Measurements from ENCODE around the gene GOLPH3. TPM values are rescaled to one million over a fixed set of nuclear protein-coding genes. Genes with fewer than 3 reads are reported as not detected.

GOLPH3 gene
- polyA plus RNA-seq, 1 donor: 85.5 TPM

- Histone ChIP-seq H3K27me3 (ENCODE audit: control insufficient read depth, insufficient read depth, low read length) (no peaks in the 10 kb centered on the region), H3K4me3 (ENCODE audit: low read length) (no peak overlapping the region), H3K27ac (ENCODE audit: low read length) (no peak overlapping the region), H3K36me3 (ENCODE audit: control insufficient read depth, insufficient read depth, low read length) (peaks cover 34% of the 10 kb centered on the region), H3K4me1 (ENCODE audit: control insufficient read depth, insufficient read depth, low read length) (no peaks in the 10 kb centered on the region), H3K9me3 (ENCODE audit: control insufficient read depth, low read depth, low read length) (no peaks in the 10 kb centered on the region)
- no peak for DNase-seq
- WGBS (ENCODE audit: insufficient coverage, low lambda C conversion rate): 83% methylated on average over 1 of the region's 4 CpGs
These were observed 17.0 kb downstream of the GOLPH3 start for GRCh38 chr5:32157078-32157477.

GRCh38 chr5:32156635-32157034, 17.5 kb downstream of the GOLPH3 start:
- Histone ChIP-seq H3K27ac (ENCODE audit: low read length) (no peak overlapping the region), H3K4me1 (ENCODE audit: control insufficient read depth, insufficient read depth, low read length) (no peaks in the 10 kb centered on the region), H3K27me3 (ENCODE audit: control insufficient read depth, insufficient read depth, low read length) (no peaks in the 10 kb centered on the region), H3K4me3 (ENCODE audit: low read length) (no peak overlapping the region), H3K9me3 (ENCODE audit: control insufficient read depth, low read depth, low read length) (no peaks in the 10 kb centered on the region), H3K36me3 (ENCODE audit: control insufficient read depth, insufficient read depth, low read length) (peaks cover 34% of the 10 kb centered on the region)
- DNase-seq: no peak
- WGBS (ENCODE audit: insufficient coverage, low lambda C conversion rate): 67% methylated on average over 1 of the region's 9 CpGs

DNA sequence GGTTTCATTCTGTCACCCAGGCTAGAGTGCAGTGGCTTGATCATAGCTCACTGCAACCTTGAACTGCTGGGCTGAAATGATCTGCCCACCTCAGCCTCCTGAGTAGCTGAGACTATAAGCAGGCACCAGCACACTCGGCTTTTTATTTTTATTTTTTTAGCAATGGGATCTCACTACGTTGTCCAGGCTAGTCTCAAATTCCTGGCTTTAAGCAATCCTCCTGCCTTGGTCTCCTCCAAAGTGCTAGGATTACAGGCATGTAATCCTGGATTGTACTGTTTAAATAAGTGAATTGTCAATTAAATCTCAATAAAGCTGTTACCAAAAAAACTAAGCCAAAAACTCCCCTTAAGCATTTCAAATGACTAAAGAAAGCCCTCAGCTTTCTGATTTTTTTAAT, 18.9 kb downstream of the GOLPH3 start:
- Histone ChIP-seq H3K9me3 (ENCODE audit: control insufficient read depth, low read depth, low read length) (no peaks in the 10 kb centered on the region), H3K4me1 (ENCODE audit: control insufficient read depth, insufficient read depth, low read length) (no peaks in the 10 kb centered on the region), H3K4me3 (ENCODE audit: low read length) (no peak overlapping the region), H3K27me3 (ENCODE audit: control insufficient read depth, insufficient read depth, low read length) (no peaks in the 10 kb centered on the region), H3K36me3 (ENCODE audit: control insufficient read depth, insufficient read depth, low read length) (peaks cover 29% of the 10 kb centered on the region), H3K27ac (ENCODE audit: low read length) (no peak overlapping the region)
- no peak for DNase-seq
- WGBS (ENCODE audit: insufficient coverage, low lambda C conversion rate): no CpG with 5 or more reads among the region's 2 CpGs

DNA sequence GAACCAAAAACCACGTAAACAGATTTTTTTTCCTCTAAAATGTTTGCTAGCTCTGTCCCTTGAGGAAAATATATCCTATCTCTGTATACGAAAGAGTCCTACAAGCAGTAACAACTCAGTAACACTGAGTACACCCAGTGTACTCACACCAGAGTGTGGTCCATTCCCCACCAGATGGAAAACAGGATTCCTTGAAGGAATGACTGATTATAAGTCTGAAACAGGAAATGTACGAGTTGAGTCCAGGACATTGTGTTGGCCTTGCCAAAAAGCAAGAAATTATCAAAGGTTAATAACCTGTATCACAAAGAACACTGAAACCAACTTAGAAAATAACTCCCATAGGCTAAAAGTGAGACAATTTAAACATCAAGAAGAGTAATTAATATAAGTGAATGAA, 20.4 kb downstream of the GOLPH3 start:
- Histone ChIP-seq H3K27ac (ENCODE audit: low read length) (no peak overlapping the region), H3K9me3 (ENCODE audit: control insufficient read depth, low read depth, low read length) (no peaks in the 10 kb centered on the region), H3K4me3 (ENCODE audit: low read length) (no peak overlapping the region), H3K27me3 (ENCODE audit: control insufficient read depth, insufficient read depth, low read length) (no peaks in the 10 kb centered on the region), H3K4me1 (ENCODE audit: control insufficient read depth, insufficient read depth, low read length) (no peaks in the 10 kb centered on the region), H3K36me3 (ENCODE audit: control insufficient read depth, insufficient read depth, low read length) (peaks cover 31% of the 10 kb centered on the region)
- WGBS (ENCODE audit: insufficient coverage, low lambda C conversion rate): 90% methylated on average over 1 of the region's 3 CpGs
- DNase-seq: no peak

DNA sequence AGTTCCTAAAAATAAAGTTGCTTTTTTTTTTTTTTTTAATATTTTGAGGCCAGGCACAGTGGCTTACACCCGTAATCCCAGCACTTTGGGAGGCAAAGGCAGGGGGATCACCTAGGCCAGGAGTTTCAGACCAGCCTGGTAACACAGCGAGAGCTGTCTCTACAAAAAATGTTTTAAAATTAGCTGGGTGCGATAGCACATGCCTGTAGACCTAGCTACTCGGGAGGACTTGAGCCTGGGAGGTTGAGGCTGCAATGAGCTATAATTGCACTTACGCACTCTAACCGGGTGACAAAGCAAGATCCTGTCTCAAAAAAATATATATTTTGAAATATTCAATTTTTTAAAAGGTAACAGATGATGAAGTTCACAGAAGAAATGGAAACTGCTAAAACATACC, 22.9 kb downstream of the GOLPH3 start:
- Histone ChIP-seq H3K36me3 (ENCODE audit: control insufficient read depth, insufficient read depth, low read length) (peaks cover 23% of the 10 kb centered on the region), H3K4me1 (ENCODE audit: control insufficient read depth, insufficient read depth, low read length) (no peaks in the 10 kb centered on the region), H3K4me3 (ENCODE audit: low read length) (no peak overlapping the region), H3K9me3 (ENCODE audit: control insufficient read depth, low read depth, low read length) (no peaks in the 10 kb centered on the region), H3K27me3 (ENCODE audit: control insufficient read depth, insufficient read depth, low read length) (no peaks in the 10 kb centered on the region), H3K27ac (ENCODE audit: low read length) (no peak overlapping the region)
- DNase-seq: no peak
- 100% methylated on average over 2 of the region's 6 CpGs for WGBS (ENCODE audit: insufficient coverage, low lambda C conversion rate)

- Histone ChIP-seq H3K36me3 (ENCODE audit: control insufficient read depth, insufficient read depth, low read length) (peaks cover 27% of the 10 kb centered on the region), H3K9me3 (ENCODE audit: control insufficient read depth, low read depth, low read length) (no peaks in the 10 kb centered on the region), H3K4me3 (ENCODE audit: low read length) (no peak overlapping the region), H3K27ac (ENCODE audit: low read length) (no peak overlapping the region), H3K27me3 (ENCODE audit: control insufficient read depth, insufficient read depth, low read length) (no peaks in the 10 kb centered on the region), H3K4me1 (ENCODE audit: control insufficient read depth, insufficient read depth, low read length) (no peaks in the 10 kb centered on the region)
- 100% methylated on average over 1 of the region's 1 CpG for WGBS (ENCODE audit: insufficient coverage, low lambda C conversion rate)
- DNase-seq: no peak
These were observed 23.8 kb downstream of the GOLPH3 start for GRCh38 chr5:32150366-32150765.

DNA sequence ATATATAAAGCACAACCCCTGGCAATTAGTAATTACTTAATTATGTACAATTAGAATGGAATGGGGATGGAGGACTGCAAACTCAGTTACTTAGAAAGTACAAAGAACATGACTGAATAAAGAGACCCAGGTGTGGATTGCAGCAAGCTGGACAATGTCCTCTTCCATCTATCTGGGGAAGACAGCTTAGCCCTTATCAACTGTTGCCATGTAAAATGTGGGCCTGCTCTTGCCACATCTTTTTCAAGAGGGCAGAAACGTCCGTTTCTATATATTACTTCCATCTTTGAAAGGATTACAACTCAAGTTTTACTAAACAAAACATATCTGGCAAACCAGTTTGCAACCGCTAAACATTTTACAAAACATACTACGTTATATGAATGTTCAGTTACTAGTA, 26.2 kb downstream of the GOLPH3 start:
- Histone ChIP-seq H3K27me3 (ENCODE audit: control insufficient read depth, insufficient read depth, low read length) (no peaks in the 10 kb centered on the region), H3K27ac (ENCODE audit: low read length) (no peak overlapping the region), H3K4me1 (ENCODE audit: control insufficient read depth, insufficient read depth, low read length) (no peaks in the 10 kb centered on the region), H3K4me3 (ENCODE audit: low read length) (no peak overlapping the region), H3K36me3 (ENCODE audit: control insufficient read depth, insufficient read depth, low read length) (peaks cover 28% of the 10 kb centered on the region), H3K9me3 (ENCODE audit: control insufficient read depth, low read depth, low read length) (no peaks in the 10 kb centered on the region)
- peak; percentile 24 to 37 for DNase-seq
- no CpG with 5 or more reads among the region's 4 CpGs for WGBS (ENCODE audit: insufficient coverage, low lambda C conversion rate)

DNA sequence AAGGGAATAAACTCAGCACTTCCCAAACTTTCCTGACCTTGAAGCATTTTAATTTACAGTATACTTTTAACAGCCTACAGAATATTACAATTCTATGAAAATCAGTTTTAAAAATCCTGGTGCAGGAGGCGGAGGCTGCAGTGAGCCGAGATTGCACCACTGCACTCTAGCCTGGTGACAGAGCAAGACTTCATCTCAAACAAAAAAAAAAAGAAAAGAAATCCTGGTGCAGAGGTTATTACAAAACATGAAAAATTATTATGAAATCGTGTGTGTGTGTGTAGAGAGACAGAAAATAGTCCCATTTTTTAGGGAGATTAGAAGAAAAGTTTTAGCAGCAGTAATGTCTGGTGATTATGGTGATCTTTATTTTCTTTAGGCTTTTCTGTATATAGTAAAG, 26.9 kb downstream of the GOLPH3 start:
- WGBS (ENCODE audit: insufficient coverage, low lambda C conversion rate): 70% methylated on average over 3 of the region's 3 CpGs

GRCh38 chr5:32145378-32145777, 28.7 kb downstream of the GOLPH3 start:
- H3K27me3 ChIP-seq (ENCODE audit: control insufficient read depth, insufficient read depth, low read length): no peaks in the 10 kb centered on the region
- H3K27ac ChIP-seq (ENCODE audit: low read length): no peak overlapping the region
- no CpG with 5 or more reads among the region's 2 CpGs for WGBS (ENCODE audit: insufficient coverage, low lambda C conversion rate)
- peaks cover 4% of the 10 kb centered on the region for H3K9me3 ChIP-seq (ENCODE audit: control insufficient read depth, low read depth, low read length)
- peaks cover 38% of the 10 kb centered on the region for H3K36me3 ChIP-seq (ENCODE audit: control insufficient read depth, insufficient read depth, low read length)
- no peak overlapping the region for H3K4me3 ChIP-seq (ENCODE audit: low read length)
- no peak for DNase-seq
- no peaks in the 10 kb centered on the region for H3K4me1 ChIP-seq (ENCODE audit: control insufficient read depth, insufficient read depth, low read length)

More for the DNA sequence above, 26.9 kb downstream of the GOLPH3 start:
- Histone ChIP-seq H3K9me3 (ENCODE audit: control insufficient read depth, low read depth, low read length) (no peaks in the 10 kb centered on the region), H3K36me3 (ENCODE audit: control insufficient read depth, insufficient read depth, low read length) (peaks cover 28% of the 10 kb centered on the region), H3K4me1 (ENCODE audit: control insufficient read depth, insufficient read depth, low read length) (no peaks in the 10 kb centered on the region), H3K27me3 (ENCODE audit: control insufficient read depth, insufficient read depth, low read length) (no peaks in the 10 kb centered on the region), H3K27ac (ENCODE audit: low read length) (peak overlapping the region; percentile 18), H3K4me3 (ENCODE audit: low read length) (no peak overlapping the region)
- DNase-seq: no peak

- Histone ChIP-seq H3K27me3 (ENCODE audit: control insufficient read depth, insufficient read depth, low read length) (no peaks in the 10 kb centered on the region), H3K4me1 (ENCODE audit: control insufficient read depth, insufficient read depth, low read length) (no peaks in the 10 kb centered on the region), H3K9me3 (ENCODE audit: control insufficient read depth, low read depth, low read length) (peaks cover 4% of the 10 kb centered on the region), H3K4me3 (ENCODE audit: low read length) (no peak overlapping the region), H3K27ac (ENCODE audit: low read length) (no peak overlapping the region), H3K36me3 (ENCODE audit: control insufficient read depth, insufficient read depth, low read length) (peaks cover 40% of the 10 kb centered on the region)
- DNase-seq: no peak
- no CpG with 5 or more reads among the region's 5 CpGs for WGBS (ENCODE audit: insufficient coverage, low lambda C conversion rate)
These were observed 29.5 kb downstream of the GOLPH3 start for GRCh38 chr5:32144378-32145207.
